SK-N-SH (cell line): Measurements from ENCODE around the gene VDAC2. TPM values are rescaled to one million over a fixed set of nuclear protein-coding genes. Genes with fewer than 3 reads are reported as not detected.

Experiments used
- CTCF ChIA-PET: fragments of 300-600, 350-600 bp; formaldehyde crosslinking; extraction: SDS; loops from one replicate; lab custom pipeline; 2021; lab: Yijun Ruan, JAX
- POLR2A ChIA-PET: fragments of 350-600 bp; sonication (Branson Sonifier 250); formaldehyde crosslinking; extraction: SDS; loops from one replicate; lab custom pipeline; 2020; ENCODE audit warnings: antibody characterized with exemption, inconsistent platforms; lab: Yijun Ruan, JAX
- DNase-seq: peaks from one replicate; pipeline ENCODE4 v3.0.0; 2012
- H2AFZ ChIP-seq: fragments of 200-600 bp; sonication (generic); 2 replicates; pipeline ENCODE4 v1.8.1; 2016; ENCODE audit warnings: antibody characterized with exemption, mild to moderate bottlenecking, low read depth
- H3F3A ChIP-seq: fragments of 200-600 bp; sonication (generic); replicated peaks from 2 replicates; pipeline ENCODE3; 2016; ENCODE audit warnings: antibody characterized with exemption, mild to moderate bottlenecking; ENCODE audit not compliant: insufficient read depth
- H3K27ac ChIP-seq, 2 experiments: fragments of 200-500 bp in 1 of 2; fragments of 200-600 bp in 1 of 2; sonication (Bioruptor generic) in 1 of 2; sonication (generic), shearing (Covaris generic) in 1 of 2; 2 replicates each; pipeline versions ENCODE4 v1.5.1 to v1.6.1; 2014 to 2016; ENCODE audit warnings: low read depth in 2 of 2, inconsistent platforms in 1 of 2, low read length in 1 of 2, mild to moderate bottlenecking in 1 of 2, mixed read lengths in 1 of 2
- H3K27me3 ChIP-seq: fragments of 200-600 bp; sonication (generic), shearing (Covaris generic); 2 replicates; pipeline ENCODE4 v1.6.1; 2016; ENCODE audit warnings: mixed run types; ENCODE audit not compliant: insufficient read depth
- H3K36me3 ChIP-seq, 2 experiments: fragments of 200-500 bp in 1 of 2; fragments of 200-600 bp in 1 of 2; sonication (Bioruptor generic) in 1 of 2; sonication (generic) in 1 of 2; replicated peaks in 1 of 2; 2 replicates each; pipeline versions ENCODE3 to v1.5.1; 2014 to 2016; ENCODE audit warnings: low read length in 1 of 2, mild to moderate bottlenecking in 1 of 2; ENCODE audit not compliant: insufficient read depth in 2 of 2, control insufficient read depth in 1 of 2
- H3K4me1 ChIP-seq, 2 experiments: fragments of 200-500 bp in 1 of 2; fragments of 200-600 bp in 1 of 2; sonication (Bioruptor generic) in 1 of 2; sonication (generic), shearing (Covaris generic) in 1 of 2; 2 replicates each; pipeline versions ENCODE4 v1.5.1 to v1.6.1; 2014 to 2016; ENCODE audit warnings: low read depth in 1 of 2, low read length in 1 of 2, mixed run types in 1 of 2; ENCODE audit not compliant: insufficient read depth in 2 of 2, control insufficient read depth in 1 of 2
- H3K4me2 ChIP-seq: fragments of 200-600 bp; sonication (generic), shearing (Covaris generic); 2 replicates; pipeline ENCODE4 v1.6.1; 2017; ENCODE audit warnings: mixed run types
- H3K4me3 ChIP-seq, 2 experiments: fragments of 200-500 bp in 1 of 2; fragments of 200-600 bp in 1 of 2; sonication (Bioruptor generic) in 1 of 2; sonication (generic), shearing (Covaris generic) in 1 of 2; 2 replicates each; pipeline versions ENCODE4 v1.5.1 to v1.8.1; 2014 to 2016; ENCODE audit warnings: low read depth in 2 of 2, inconsistent platforms in 1 of 2, low read length in 1 of 2, mild to moderate bottlenecking in 1 of 2, mixed read lengths in 1 of 2, moderate library complexity in 1 of 2
- H3K79me2 ChIP-seq: fragments of 200-600 bp; sonication (generic); 2 replicates; pipeline ENCODE4 v1.8.1; 2017; ENCODE audit warnings: mild to moderate bottlenecking; ENCODE audit not compliant: insufficient read depth
- H3K9ac ChIP-seq: fragments of 200-600 bp; sonication (generic); 2 replicates; pipeline ENCODE4 v1.6.1; 2017; ENCODE audit warnings: mixed run types
- H3K9me2 ChIP-seq: fragments of 200-600 bp; sonication (generic); 2 replicates; pipeline ENCODE4 v1.6.1; 2017; ENCODE audit warnings: mixed run types
- H3K9me3 ChIP-seq: fragments of 200-600 bp; sonication (generic); 2 replicates; pipeline ENCODE4 v1.6.1; 2017; ENCODE audit warnings: mixed run types, mild to moderate bottlenecking, moderate library complexity
- H4K20me1 ChIP-seq: fragments of 200-600 bp; sonication (generic); 2 replicates; pipeline ENCODE4 v1.6.1; 2017; ENCODE audit warnings: mild to moderate bottlenecking, mixed run types; ENCODE audit not compliant: insufficient read depth
- GATA2 ChIP-seq: sonication (generic); formaldehyde crosslinking; IDR thresholded peaks from 2 replicates; pipeline ENCODE4 v1.5.0; 2020; ENCODE audit warnings: mild to moderate bottlenecking, missing genetic modification reagents
- MXI1 ChIP-seq: IDR thresholded peaks from 2 replicates; pipeline ENCODE4 v1.6.1; 2012; ENCODE audit warnings: mild to moderate bottlenecking, low read depth, low read length, improper control_type of control experiment
- NFIC ChIP-seq: IDR thresholded peaks from 2 replicates; pipeline ENCODE4 v1.4.0; 2012; ENCODE audit warnings: borderline replicate concordance
- SMC3 ChIP-seq: IDR thresholded peaks from 2 replicates; pipeline ENCODE4 v1.6.1; 2012; ENCODE audit warnings: low read depth, low read length, improper control_type of control experiment
- WGBS: methylation state at CpG from one replicate; pipeline ENCODE4 v1.1.6; 2017; ENCODE audit warnings: low lambda C conversion rate; 5-methylcytosine and 5-hydroxymethylcytosine counted together
- polyA plus RNA-seq, 3 experiments: library from polyadenylated mRNA; depleted of rRNA; stranded (reverse); fragments of >200 nt; gene quantifications; 2 replicates each; pipeline ENCODE4 v1.2.3, GENCODE V29; 2012
- TF ChIP-seq, protein P1 (sequence below): IDR thresholded peaks from 2 replicates; pipeline ENCODE4; 2012
- TF ChIP-seq, protein P2 (sequence below): fragments of 200-600 bp; sonication (generic); IDR thresholded peaks from 2 replicates; pipeline ENCODE4 v1.6.1; 2017; ENCODE audit warnings: antibody characterized with exemption, mild to moderate bottlenecking, moderate library complexity
- TF ChIP-seq, protein P3 (sequence below): fragments of 150-350 bp; IDR thresholded peaks from 2 replicates; pipeline ENCODE4 v1.6.1; 2017; ENCODE audit warnings: antibody characterized with exemption, low read length, low read depth, borderline replicate concordance

VDAC2 gene
- polyA plus RNA-seq, 1 of the 3 experiments (the other 2 are of a cell fraction) = 98.3 TPM

DNA sequence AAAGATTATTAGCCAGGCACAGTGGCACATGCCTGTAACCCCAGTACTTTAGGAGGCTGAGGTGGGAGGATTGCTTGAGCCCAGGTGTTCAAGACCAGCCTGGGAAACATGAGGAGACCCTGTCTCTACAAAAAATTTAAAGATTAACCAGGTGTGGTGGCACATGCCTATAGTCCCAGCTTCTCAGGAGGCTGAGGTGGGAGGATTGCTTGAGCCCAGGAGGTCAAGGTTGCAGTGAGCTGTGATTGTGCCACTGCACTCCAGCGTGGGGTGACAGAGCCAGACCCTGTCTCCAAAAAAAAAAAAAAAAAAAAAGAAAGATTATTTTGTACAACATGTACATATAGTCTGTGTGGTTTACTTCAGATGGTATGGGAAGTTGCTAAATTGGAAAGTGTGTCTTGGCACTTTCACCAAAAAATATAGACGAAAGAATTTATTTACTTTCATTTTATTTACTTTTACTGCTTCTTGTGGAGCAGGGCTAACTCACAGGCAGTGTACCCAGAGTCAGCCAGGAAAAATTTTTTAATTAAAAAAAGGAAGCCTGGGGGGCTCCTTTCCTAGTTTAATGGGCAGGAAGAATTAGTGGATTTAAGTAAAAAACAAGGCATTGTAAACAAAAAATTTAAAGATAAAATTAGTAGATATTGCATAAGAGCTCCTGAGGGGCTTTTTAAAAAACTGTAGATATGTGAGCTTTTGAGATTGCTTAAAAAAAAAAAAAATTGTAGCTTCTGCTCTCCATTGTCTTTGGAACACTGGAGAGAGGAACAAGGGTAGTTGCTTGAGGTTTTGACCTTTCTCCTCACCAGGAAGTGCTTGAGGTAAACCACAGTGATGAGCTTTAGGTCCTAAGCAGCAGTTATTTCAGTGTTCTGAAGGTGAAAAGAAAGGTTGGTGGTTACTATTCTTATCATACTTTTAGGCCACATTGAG lies 44.6 kb upstream of the VDAC2 start:
- CTCF ChIA-PET = interaction anchor here (1.1 to 1.5 kb wide), 2 partner anchors 10 to 12 kb away, joined by 3 to 6 read pairs; no protein-coding TSS in a partner anchor
- no peaks in the 10 kb centered on the region for H3K9me2 ChIP-seq
- no peak overlapping the region for H3K4me2 ChIP-seq
- peaks cover 2 to 17% of the 10 kb centered on the region in 2 experiments for H3K36me3 ChIP-seq
- H3K27me3 ChIP-seq = no peaks in the 10 kb centered on the region
- H3K9ac ChIP-seq = no peak overlapping the region
- peak; percentile 23 for DNase-seq
- no peak overlapping the region for H2AFZ ChIP-seq
- H3K27ac ChIP-seq = no peak overlapping the region
- peaks cover 51% of the 10 kb centered on the region; the same call in 1 of the 2 replicates for H3K79me2 ChIP-seq
- TF ChIP-seq, protein P1, sequence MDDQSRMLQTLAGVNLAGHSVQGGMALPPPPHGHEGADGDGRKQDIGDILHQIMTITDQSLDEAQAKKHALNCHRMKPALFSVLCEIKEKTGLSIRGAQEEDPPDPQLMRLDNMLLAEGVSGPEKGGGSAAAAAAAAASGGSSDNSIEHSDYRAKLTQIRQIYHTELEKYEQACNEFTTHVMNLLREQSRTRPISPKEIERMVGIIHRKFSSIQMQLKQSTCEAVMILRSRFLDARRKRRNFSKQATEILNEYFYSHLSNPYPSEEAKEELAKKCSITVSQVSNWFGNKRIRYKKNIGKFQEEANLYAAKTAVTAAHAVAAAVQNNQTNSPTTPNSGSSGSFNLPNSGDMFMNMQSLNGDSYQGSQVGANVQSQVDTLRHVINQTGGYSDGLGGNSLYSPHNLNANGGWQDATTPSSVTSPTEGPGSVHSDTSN = no peak
- no peak overlapping the region for H3K4me3 ChIP-seq
- POLR2A ChIA-PET = interaction anchor here (0.6 kb wide), 1 partner anchor 1286 kb away, joined by 3 read pairs; no protein-coding TSS in a partner anchor
- no peaks in the 10 kb centered on the region for H4K20me1 ChIP-seq
- WGBS = 80% methylated on average over 2 of the region's 2 CpGs
- H3F3A ChIP-seq = peaks cover 10% of the 10 kb centered on the region
- 0 out of 4 replicates have a peak, but pooled peaks cover 0 to 5% of the 10 kb centered on the region in 2 experiments for H3K4me1 ChIP-seq
- no peaks in the 10 kb centered on the region for H3K9me3 ChIP-seq

DNA sequence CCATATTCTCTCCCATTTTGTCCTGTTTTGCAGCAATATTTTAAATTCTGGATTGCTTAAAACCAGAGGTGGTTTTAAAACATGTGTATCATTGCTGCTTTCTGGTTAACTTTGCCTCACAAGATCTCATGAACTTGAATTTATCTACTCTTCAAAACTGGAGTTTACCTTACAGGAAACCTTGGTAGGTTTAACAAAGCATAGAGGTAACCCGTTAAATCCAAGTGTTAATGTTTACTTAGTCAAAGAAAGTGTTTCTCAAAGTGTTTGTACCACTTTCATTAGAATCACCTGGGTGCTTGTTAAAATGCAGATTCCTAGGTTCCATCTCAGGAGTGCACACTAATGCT lies 44.0 kb upstream of the VDAC2 start:
- Histone ChIP-seq H4K20me1 (no peaks in the 10 kb centered on the region), H3K36me3 (peaks cover 2 to 19% of the 10 kb centered on the region in 2 experiments), H3K9me3 (no peaks in the 10 kb centered on the region), H2AFZ (no peak overlapping the region), H3K4me1 (0 out of 4 replicates have a peak, but pooled peaks cover 0 to 5% of the 10 kb centered on the region in 2 experiments), H3F3A (peaks cover 10% of the 10 kb centered on the region), H3K4me2 (no peak overlapping the region), H3K9me2 (no peaks in the 10 kb centered on the region), H3K79me2 (peaks cover 52% of the 10 kb centered on the region; the same call in 1 of the 2 replicates), H3K4me3 (no peak overlapping the region), H3K9ac (no peak overlapping the region), H3K27me3 (no peaks in the 10 kb centered on the region), H3K27ac (no peak overlapping the region)
- POLR2A ChIA-PET = no interaction called here
- TF ChIP-seq MXI1 = no peak
- TF ChIP-seq, protein P2, sequence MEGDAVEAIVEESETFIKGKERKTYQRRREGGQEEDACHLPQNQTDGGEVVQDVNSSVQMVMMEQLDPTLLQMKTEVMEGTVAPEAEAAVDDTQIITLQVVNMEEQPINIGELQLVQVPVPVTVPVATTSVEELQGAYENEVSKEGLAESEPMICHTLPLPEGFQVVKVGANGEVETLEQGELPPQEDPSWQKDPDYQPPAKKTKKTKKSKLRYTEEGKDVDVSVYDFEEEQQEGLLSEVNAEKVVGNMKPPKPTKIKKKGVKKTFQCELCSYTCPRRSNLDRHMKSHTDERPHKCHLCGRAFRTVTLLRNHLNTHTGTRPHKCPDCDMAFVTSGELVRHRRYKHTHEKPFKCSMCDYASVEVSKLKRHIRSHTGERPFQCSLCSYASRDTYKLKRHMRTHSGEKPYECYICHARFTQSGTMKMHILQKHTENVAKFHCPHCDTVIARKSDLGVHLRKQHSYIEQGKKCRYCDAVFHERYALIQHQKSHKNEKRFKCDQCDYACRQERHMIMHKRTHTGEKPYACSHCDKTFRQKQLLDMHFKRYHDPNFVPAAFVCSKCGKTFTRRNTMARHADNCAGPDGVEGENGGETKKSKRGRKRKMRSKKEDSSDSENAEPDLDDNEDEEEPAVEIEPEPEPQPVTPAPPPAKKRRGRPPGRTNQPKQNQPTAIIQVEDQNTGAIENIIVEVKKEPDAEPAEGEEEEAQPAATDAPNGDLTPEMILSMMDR = no peak
- TF ChIP-seq, protein P3, sequence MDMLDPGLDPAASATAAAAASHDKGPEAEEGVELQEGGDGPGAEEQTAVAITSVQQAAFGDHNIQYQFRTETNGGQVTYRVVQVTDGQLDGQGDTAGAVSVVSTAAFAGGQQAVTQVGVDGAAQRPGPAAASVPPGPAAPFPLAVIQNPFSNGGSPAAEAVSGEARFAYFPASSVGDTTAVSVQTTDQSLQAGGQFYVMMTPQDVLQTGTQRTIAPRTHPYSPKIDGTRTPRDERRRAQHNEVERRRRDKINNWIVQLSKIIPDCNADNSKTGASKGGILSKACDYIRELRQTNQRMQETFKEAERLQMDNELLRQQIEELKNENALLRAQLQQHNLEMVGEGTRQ = no peak
- no peak for TF ChIP-seq SMC3
- no peak for TF ChIP-seq GATA2 (CRISPR knock-in tag)
- TF ChIP-seq NFIC = no peak
- 94% methylated on average over 1 of the region's 1 CpG for WGBS
- CTCF ChIA-PET = interaction anchor here (1.1 to 1.5 kb wide), 3 partner anchors 9 to 60 kb away, joined by 3 to 6 read pairs (median 3); no protein-coding TSS in a partner anchor
- no peak for DNase-seq
